Neuronal stem cell (in vitro differentiated cells): ENCODE measurements around the gene CHEK1. TPM values are rescaled to one million over a fixed set of nuclear protein-coding genes. Genes with fewer than 3 reads are reported as not detected.
"Not testable (repeated sequence)": the region's sequence is repeated elsewhere in the genome, so short reads cannot be mapped to it uniquely, and the experiment has no call there.

Experiments used
- DNase-seq: peaks from one replicate; pipeline ENCODE4 v3.0.0-alpha.2; 2013; ENCODE audit warnings: low spot score
- H2AFZ ChIP-seq: one replicate; pipeline ENCODE4 v1.6.1; 2013; ENCODE audit warnings: mild to moderate bottlenecking, low read length, inconsistent platforms
- H2AK5ac ChIP-seq: 2 replicates; pipeline ENCODE4 v1.6.1; 2013; ENCODE audit warnings: low read depth, mild to moderate bottlenecking, inconsistent platforms, low read length, moderate library complexity, mixed read lengths
- H2BK120ac ChIP-seq: 2 replicates; pipeline ENCODE4 v1.6.1; 2013; ENCODE audit warnings: low read depth, mild to moderate bottlenecking, inconsistent platforms, low read length, moderate library complexity, mixed read lengths
- H2BK12ac ChIP-seq: one replicate; pipeline ENCODE4 v1.6.1; 2013; ENCODE audit warnings: low read length, inconsistent platforms
- H2BK15ac ChIP-seq: 2 replicates; pipeline ENCODE4 v1.6.1; 2013; ENCODE audit warnings: mild to moderate bottlenecking, low read length, inconsistent platforms, mixed read lengths
- H2BK5ac ChIP-seq: one replicate; pipeline ENCODE4 v1.6.1; 2013; ENCODE audit warnings: inconsistent platforms, mild to moderate bottlenecking, low read length, moderate library complexity
- H3K14ac ChIP-seq: one replicate; pipeline ENCODE4 v1.6.1; 2013; ENCODE audit warnings: low read length, inconsistent platforms
- H3K18ac ChIP-seq: 2 replicates; pipeline ENCODE4 v1.6.1; 2013; ENCODE audit warnings: low read length, inconsistent platforms
- H3K23ac ChIP-seq: 2 replicates; pipeline ENCODE4 v1.6.1; 2013; ENCODE audit warnings: low read depth, mild to moderate bottlenecking, mixed read lengths, low read length, inconsistent platforms; ENCODE audit not compliant: poor library complexity
- H3K27ac ChIP-seq: replicated peaks from 3 replicates; pipeline ENCODE4 v1.5.1; 2013; ENCODE audit warnings: low read length, inconsistent platforms
- H3K27me3 ChIP-seq, 3 experiments: 2 replicates each; pipeline ENCODE4 v1.6.1; 2013; ENCODE audit warnings: low read length in 3 of 3, mild to moderate bottlenecking in 2 of 3, inconsistent platforms in 1 of 3, low read depth in 1 of 3, mixed read lengths in 1 of 3, moderate library complexity in 1 of 3; ENCODE audit not compliant: control insufficient read depth in 3 of 3, insufficient read depth in 3 of 3
- H3K36me3 ChIP-seq, 2 donors: replicated peaks in 1 of 2; 2 replicates each; pipeline ENCODE4 v1.6.1; 2013; ENCODE audit warnings: low read length in 2 of 2; ENCODE audit not compliant: control insufficient read depth in 2 of 2, insufficient read depth in 2 of 2
- H3K4ac ChIP-seq: 2 replicates; pipeline ENCODE4 v1.6.1; 2013; ENCODE audit warnings: inconsistent platforms, mild to moderate bottlenecking, low read length, moderate library complexity
- H3K4me1 ChIP-seq, 2 donors: 1 replicate in 1 of 2; 2 replicates in 1 of 2; pipeline ENCODE4 v1.6.1; 2013; ENCODE audit warnings: low read length in 2 of 2, low read depth in 1 of 2; ENCODE audit not compliant: control insufficient read depth in 2 of 2, insufficient read depth in 1 of 2
- H3K4me2 ChIP-seq: one replicate; pipeline ENCODE4 v1.6.1; 2013; ENCODE audit warnings: mild to moderate bottlenecking, low read length, inconsistent platforms; ENCODE audit not compliant: insufficient read depth, poor library complexity, severe bottlenecking
- H3K4me3 ChIP-seq, 2 donors: 2 replicates each; pipeline ENCODE4 v1.5.1; 2013; ENCODE audit warnings: low read length in 2 of 2, mild to moderate bottlenecking in 2 of 2, inconsistent platforms in 1 of 2, moderate library complexity in 1 of 2
- H3K79me1 ChIP-seq: one replicate; pipeline ENCODE4 v1.6.1; 2013; ENCODE audit warnings: low read depth, mild to moderate bottlenecking, inconsistent platforms, low read length, moderate library complexity
- H3K9ac ChIP-seq: one replicate; pipeline ENCODE4 v1.6.1; 2013; ENCODE audit warnings: mild to moderate bottlenecking, low read depth, low read length, inconsistent platforms; ENCODE audit not compliant: poor library complexity
- H3K9me3 ChIP-seq, 2 donors: replicated peaks in 1 of 2; 2 replicates each; pipeline versions ENCODE3 to v1.6.1; 2013; ENCODE audit warnings: low read length in 2 of 2, mild to moderate bottlenecking in 2 of 2, inconsistent platforms in 1 of 2, low read depth in 1 of 2, mixed read lengths in 1 of 2, moderate library complexity in 1 of 2; ENCODE audit not compliant: control insufficient read depth in 2 of 2, insufficient read depth in 1 of 2
- H4K8ac ChIP-seq: one replicate; pipeline ENCODE4 v1.6.1; 2013; ENCODE audit warnings: low read depth, mild to moderate bottlenecking, inconsistent platforms, low read length, moderate library complexity
- H4K91ac ChIP-seq: one replicate; pipeline ENCODE4 v1.6.1; 2013; ENCODE audit warnings: low read length, low read depth, mild to moderate bottlenecking, inconsistent platforms; ENCODE audit not compliant: poor library complexity
- WGBS, 2 donors: extraction: QIAGEN DNeasy Blood & Tissue Kit; methylation state at CpG; one replicate each; pipeline ENCODE4 v1.1.7; 2013; ENCODE audit warnings: missing lambda C conversion rate in 2 of 2, mixed read lengths in 1 of 2; ENCODE audit not compliant: insufficient read length in 2 of 2, insufficient replicate concordance in 1 of 2; ENCODE audit errors: extremely low coverage in 2 of 2; 5-methylcytosine and 5-hydroxymethylcytosine counted together
- polyA plus RNA-seq, 2 experiments: library from polyadenylated mRNA; stranded (reverse); fragments of 200-250 nt; gene quantifications; one replicate each; pipeline ENCODE4 v1.2.3, GENCODE V29; 2013

The CHEK1 gene
- polyA plus RNA-seq (2013, experiment 1 of 2): 48.8 TPM
- polyA plus RNA-seq (2013, experiment 2 of 2): 50.4 TPM

- H3K79me1 ChIP-seq: no peaks in the 10 kb centered on the region
- peak within 1 kb of the TSS; percentile 95 for H2AFZ ChIP-seq
- no peak within 1 kb of the TSS for H3K14ac ChIP-seq
- peak within 1 kb of the TSS; percentile 81 for H3K4me2 ChIP-seq
- H3K36me3 ChIP-seq: peaks cover 11 to 68% of the 10 kb centered on the region in 2 donors
- peak within 1 kb of the TSS; percentile 70 to 80 for H3K4me3 ChIP-seq
- peak within 1 kb of the TSS; percentile 96 for H2BK5ac ChIP-seq
- WGBS, 2 donors: no CpG with 5 or more reads among the region's 9 CpGs
- peak within 1 kb of the TSS; percentile 87 for H4K91ac ChIP-seq
- peak within 1 kb of the TSS; percentile 99 for H3K23ac ChIP-seq
- peak within 1 kb of the TSS; percentile 12 for H2AK5ac ChIP-seq
- no peak within 1 kb of the TSS for H3K4ac ChIP-seq
- H3K18ac ChIP-seq: peak within 1 kb of the TSS; percentile 87
- DNase-seq: no peak
- H3K27me3 ChIP-seq: no peaks in the 10 kb centered on the region
- H3K9me3 ChIP-seq: no peaks in the 10 kb centered on the region
- H2BK120ac ChIP-seq: peak within 1 kb of the TSS; percentile 47
- H4K8ac ChIP-seq: no peak within 1 kb of the TSS
- peak within 1 kb of the TSS; percentile 91 for H3K9ac ChIP-seq
- no peak within 1 kb of the TSS for H2BK15ac ChIP-seq
- peak within 1 kb of the TSS; percentile 91 for H3K27ac ChIP-seq
- no peak within 1 kb of the TSS for H2BK12ac ChIP-seq
- peaks cover 0 to 6% of the 10 kb centered on the region in 2 donors for H3K4me1 ChIP-seq
Measured at GRCh38 chr11:125624756-125625213, at the start of gene CHEK1. CHEK1 (plus strand) TSS chr11:125625163; CDS start chr11:125626769, 1,606 bp downstream.

GRCh38 chr11:125577181-125577580 lies 47.8 kb upstream of the CHEK1 start:
- H4K8ac ChIP-seq, H3K18ac ChIP-seq, H3K14ac ChIP-seq, H3K23ac ChIP-seq, H3K79me1 ChIP-seq, H4K91ac ChIP-seq, H2AFZ ChIP-seq, DNase-seq, H3K4me1 ChIP-seq, H2BK15ac ChIP-seq, H3K4ac ChIP-seq, H3K4me2 ChIP-seq, H2BK12ac ChIP-seq, H2AK5ac ChIP-seq, H3K9ac ChIP-seq, H3K9me3 ChIP-seq, H2BK5ac ChIP-seq, H3K27ac ChIP-seq, H3K27me3 ChIP-seq, H3K4me3 ChIP-seq, H2BK120ac ChIP-seq: not testable (repeated sequence)
- H3K36me3 ChIP-seq: peaks cover 31 to 95% of the 10 kb centered on the region in 2 donors
- no CpG with 5 or more reads among the region's 14 CpGs for WGBS, 2 donors

GRCh38 chr11:125578783-125579182 lies 46.2 kb upstream of the CHEK1 start:
- no peak overlapping the region for H3K4ac ChIP-seq
- H2BK12ac ChIP-seq: no peak overlapping the region
- no peaks in the 10 kb centered on the region for H3K4me1 ChIP-seq
- H3K4me3 ChIP-seq: no peak overlapping the region
- no peak overlapping the region for H3K23ac ChIP-seq
- no peak overlapping the region for H2BK15ac ChIP-seq
- H3K79me1 ChIP-seq: no peaks in the 10 kb centered on the region
- no peak overlapping the region for H3K14ac ChIP-seq
- no peak overlapping the region for H2BK5ac ChIP-seq
- H2BK120ac ChIP-seq: no peak overlapping the region
- H3K18ac ChIP-seq: no peak overlapping the region
- WGBS, 2 donors: no CpG with 5 or more reads among the region's 2 CpGs
- no peaks in the 10 kb centered on the region for H3K9me3 ChIP-seq
- H3K27me3 ChIP-seq: no peaks in the 10 kb centered on the region
- H3K36me3 ChIP-seq: peaks cover 34 to 95% of the 10 kb centered on the region in 2 donors
- H4K91ac ChIP-seq: no peak overlapping the region
- no peak overlapping the region for H3K27ac ChIP-seq
- no peak overlapping the region for H3K9ac ChIP-seq
- H3K4me2 ChIP-seq: no peak overlapping the region
- no peak overlapping the region for H2AK5ac ChIP-seq
- no peak for DNase-seq
- no peak overlapping the region for H4K8ac ChIP-seq
- no peak overlapping the region for H2AFZ ChIP-seq

- Histone ChIP-seq H3K18ac (no peak overlapping the region), H3K14ac (no peak overlapping the region), H3K4ac (no peak overlapping the region), H3K23ac (no peak overlapping the region), H2AFZ (no peak overlapping the region), H2BK15ac (no peak overlapping the region), H2BK120ac (no peak overlapping the region), H3K27me3 (no peaks in the 10 kb centered on the region), H3K9me3 (no peaks in the 10 kb centered on the region), H3K27ac (no peak overlapping the region), H4K91ac (no peak overlapping the region), H2AK5ac (no peak overlapping the region), H4K8ac (no peak overlapping the region), H3K4me1 (no peaks in the 10 kb centered on the region), H3K79me1 (no peaks in the 10 kb centered on the region), H2BK5ac (no peak overlapping the region), H3K9ac (no peak overlapping the region), H3K36me3 (peaks cover 34 to 95% of the 10 kb centered on the region in 2 donors), H2BK12ac (no peak overlapping the region), H3K4me3 (no peak overlapping the region), H3K4me2 (no peak overlapping the region)
- no CpG with 5 or more reads among the region's 5 CpGs for WGBS, 2 donors
- no peak for DNase-seq
Measured at GRCh38 chr11:125579811-125580210, 45.2 kb upstream of the CHEK1 start.
